ENCODE measurements around the gene SLCO2A1. TPM values are rescaled to one million over a fixed set of nuclear protein-coding genes. Genes with fewer than 3 reads are reported as not detected.

SLCO2A1 gene
- total RNA-seq: 234 TPM
- long read RNA-seq, full-length matches to known transcripts: 115 of 411 reads
- long read RNA-seq, partial matches to known transcripts: 178 of 411 reads
- long read RNA-seq, other reads (novel, unspliced or antisense): 118 of 411 reads

DNA sequence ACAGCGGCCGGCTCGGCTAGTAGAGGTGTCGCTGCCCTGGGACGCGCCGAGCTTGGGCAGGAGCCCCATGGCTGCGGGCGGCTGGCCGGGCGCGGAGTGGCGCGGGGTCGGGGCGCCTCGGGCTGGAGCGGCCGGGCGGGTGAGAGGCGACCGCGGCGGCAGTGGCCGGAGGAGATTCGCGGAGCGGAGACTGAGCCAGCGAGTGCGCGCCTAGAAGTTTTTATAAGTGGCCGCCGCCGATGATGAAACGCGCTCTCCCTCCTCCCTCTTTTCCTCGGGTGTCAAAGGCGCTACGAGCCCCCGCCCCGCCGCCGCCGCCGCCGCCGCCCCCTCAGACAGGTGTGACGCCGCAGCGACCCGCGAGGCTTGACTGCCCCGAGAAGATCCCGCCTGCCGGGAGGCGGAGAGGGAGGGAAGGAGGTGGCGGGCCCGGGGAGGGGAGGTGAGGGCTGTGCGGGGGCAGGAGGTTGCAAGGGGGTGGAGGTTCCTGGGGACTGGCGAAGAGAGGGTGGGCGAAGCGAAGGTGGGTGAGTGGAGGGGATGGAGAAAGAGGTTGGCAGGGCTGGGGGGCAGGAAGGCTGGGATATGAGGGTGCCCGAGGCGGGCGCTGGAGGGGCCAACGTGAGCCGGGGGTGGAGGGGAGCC lies at the start of gene SLCO2A1:
Gene SLCO2A1 (minus strand): TSS at position 192 of the 645 bp plus-strand sequence. CDS start 123 bp downstream, at position 69.
- no peaks in the 10 kb centered on the region for H3K36me3 ChIP-seq
- peaks cover 8% of the 10 kb centered on the region for H3K27me3 ChIP-seq
- intact Hi-C loops (cut with DNase I): no loop called here
- TF ChIP-seq, protein P1, sequence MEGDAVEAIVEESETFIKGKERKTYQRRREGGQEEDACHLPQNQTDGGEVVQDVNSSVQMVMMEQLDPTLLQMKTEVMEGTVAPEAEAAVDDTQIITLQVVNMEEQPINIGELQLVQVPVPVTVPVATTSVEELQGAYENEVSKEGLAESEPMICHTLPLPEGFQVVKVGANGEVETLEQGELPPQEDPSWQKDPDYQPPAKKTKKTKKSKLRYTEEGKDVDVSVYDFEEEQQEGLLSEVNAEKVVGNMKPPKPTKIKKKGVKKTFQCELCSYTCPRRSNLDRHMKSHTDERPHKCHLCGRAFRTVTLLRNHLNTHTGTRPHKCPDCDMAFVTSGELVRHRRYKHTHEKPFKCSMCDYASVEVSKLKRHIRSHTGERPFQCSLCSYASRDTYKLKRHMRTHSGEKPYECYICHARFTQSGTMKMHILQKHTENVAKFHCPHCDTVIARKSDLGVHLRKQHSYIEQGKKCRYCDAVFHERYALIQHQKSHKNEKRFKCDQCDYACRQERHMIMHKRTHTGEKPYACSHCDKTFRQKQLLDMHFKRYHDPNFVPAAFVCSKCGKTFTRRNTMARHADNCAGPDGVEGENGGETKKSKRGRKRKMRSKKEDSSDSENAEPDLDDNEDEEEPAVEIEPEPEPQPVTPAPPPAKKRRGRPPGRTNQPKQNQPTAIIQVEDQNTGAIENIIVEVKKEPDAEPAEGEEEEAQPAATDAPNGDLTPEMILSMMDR (IDR thresholded peaks at IDR 0.05): no peak
- H3K9me3 ChIP-seq: no peaks in the 10 kb centered on the region
- H3K27ac ChIP-seq: peak within 1 kb of the TSS; percentile 74
- peak; percentile 76 for DNase-seq
- H3K4me1 ChIP-seq: peaks cover 4% of the 10 kb centered on the region
- ATAC-seq: peak; percentile 74
- peak within 1 kb of the TSS; percentile 52 for H3K4me3 ChIP-seq

DNA sequence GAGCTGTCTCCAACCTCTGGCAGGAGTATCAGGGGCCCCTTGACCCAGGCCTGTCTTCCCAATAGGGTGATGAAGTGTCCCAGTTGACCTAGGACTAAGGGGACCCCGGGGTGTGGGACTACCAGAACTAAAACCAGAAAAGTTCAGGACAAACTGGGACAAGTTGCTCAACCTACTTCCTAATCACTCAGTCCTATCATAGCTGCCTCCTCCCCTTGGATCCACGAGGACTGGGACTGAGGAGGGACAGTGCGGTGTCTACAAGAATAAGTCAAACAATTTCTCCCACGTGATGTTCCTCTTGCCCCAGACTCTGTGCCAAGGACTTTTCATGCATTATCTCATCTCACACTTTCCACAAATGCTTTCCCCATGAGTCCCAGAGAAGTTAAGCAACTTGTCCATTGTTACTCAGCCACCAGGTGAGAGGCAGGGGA lies 49.4 kb upstream of the SLCO2A1 start:
- no peak for ATAC-seq
- Histone ChIP-seq H3K9me3 (no peaks in the 10 kb centered on the region), H3K27me3 (no peaks in the 10 kb centered on the region), H3K36me3 (no peaks in the 10 kb centered on the region), H3K4me1 (no peaks in the 10 kb centered on the region), H3K27ac (no peak overlapping the region), H3K4me3 (no peak overlapping the region)
- TF ChIP-seq, protein P1 (IDR thresholded peaks at IDR 0.05): no peak
- intact Hi-C loops (cut with DNase I): no loop called here
- no peak for DNase-seq

DNA sequence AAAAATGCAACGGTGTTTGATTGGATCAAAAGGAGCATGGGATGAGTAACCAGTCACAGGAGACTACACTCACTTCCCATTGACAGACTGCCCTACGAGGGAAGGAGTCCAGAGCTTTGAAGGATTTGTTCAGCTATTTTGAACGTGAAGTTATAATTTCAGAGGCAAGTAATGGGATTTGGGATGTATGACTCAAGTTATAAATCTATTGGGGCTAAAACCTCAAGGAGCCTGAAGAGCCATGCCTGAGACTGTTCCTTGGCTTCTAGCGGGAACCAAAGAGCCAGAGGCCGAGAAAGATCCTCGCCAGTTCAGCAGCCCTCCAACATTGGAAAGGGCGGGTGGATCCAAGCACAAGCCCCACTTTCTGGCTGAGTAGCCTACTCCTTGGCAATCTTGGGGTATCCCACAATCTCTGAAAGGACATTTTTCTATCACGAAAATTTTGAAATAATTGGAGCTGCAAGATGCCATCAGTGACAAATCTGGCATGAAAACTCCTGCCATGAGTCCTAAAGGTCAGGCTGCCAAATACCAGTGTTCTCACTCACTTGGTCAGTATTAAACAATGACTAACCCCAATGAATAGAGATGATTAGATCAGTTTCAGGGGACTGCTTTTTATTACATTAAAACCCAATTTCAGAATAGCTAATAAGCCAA lies 48.6 kb upstream of the SLCO2A1 start:
- Histone ChIP-seq H3K36me3 (no peaks in the 10 kb centered on the region), H3K4me3 (no peak overlapping the region), H3K27ac (no peak overlapping the region), H3K9me3 (no peaks in the 10 kb centered on the region), H3K27me3 (no peaks in the 10 kb centered on the region), H3K4me1 (no peaks in the 10 kb centered on the region)
- ATAC-seq (no peak), DNase-seq (no peak)
- intact Hi-C loops (cut with DNase I): no loop called here
- TF ChIP-seq, protein P1 (IDR thresholded peaks at IDR 0.05): no peak

DNA sequence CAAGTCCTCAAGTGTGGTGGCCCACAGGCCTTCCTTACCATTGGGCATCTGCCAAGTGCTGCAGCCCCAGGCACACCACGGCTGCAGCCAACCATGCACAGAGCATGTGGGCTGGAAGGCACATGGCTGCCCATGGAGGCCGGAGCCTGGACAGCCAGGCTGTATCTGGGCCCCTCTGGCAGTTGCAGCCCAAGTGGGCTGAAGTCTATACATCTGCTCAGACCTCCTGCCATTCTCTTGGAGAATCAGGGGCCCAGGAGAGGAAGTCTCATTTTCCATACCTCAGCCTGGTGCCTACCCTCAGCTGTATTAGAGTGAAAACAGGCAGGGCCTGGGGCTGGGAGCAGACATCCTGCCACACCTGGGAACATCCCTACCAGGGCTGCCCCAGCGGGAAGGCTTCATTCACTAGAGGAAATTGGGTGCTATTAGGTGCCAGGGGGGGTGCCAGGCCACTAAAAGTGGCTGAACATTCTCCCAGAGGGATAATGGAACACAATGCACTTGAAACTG lies 48.0 kb upstream of the SLCO2A1 start:
- ATAC-seq: no peak
- Histone ChIP-seq H3K27me3 (no peaks in the 10 kb centered on the region), H3K36me3 (no peaks in the 10 kb centered on the region), H3K4me3 (no peak overlapping the region), H3K4me1 (no peaks in the 10 kb centered on the region), H3K9me3 (no peaks in the 10 kb centered on the region), H3K27ac (no peak overlapping the region)
- intact Hi-C loops (cut with DNase I): no loop called here
- no peak for DNase-seq
- TF ChIP-seq, protein P1 (IDR thresholded peaks at IDR 0.05): no peak

DNA sequence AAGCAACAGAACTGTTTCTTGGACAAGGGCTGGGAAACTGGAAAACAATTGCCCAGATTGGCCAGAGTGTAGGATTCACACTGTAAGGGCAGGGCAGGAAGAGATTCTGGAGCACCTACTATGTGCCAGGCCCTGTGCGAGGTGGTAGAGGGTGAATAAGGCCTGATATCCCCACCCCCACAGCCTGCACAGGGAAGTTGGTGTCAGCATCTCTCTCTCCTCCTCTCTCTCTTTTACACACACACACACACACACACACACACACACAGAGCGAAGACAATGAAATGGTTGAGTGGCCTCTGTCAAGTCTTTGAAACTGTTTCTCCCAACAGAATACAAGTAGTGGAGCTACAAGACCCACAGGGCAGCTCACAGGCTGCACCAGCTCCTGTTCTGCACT lies 47.1 kb upstream of the SLCO2A1 start:
- TF ChIP-seq, protein P1 (IDR thresholded peaks at IDR 0.05): no peak
- H3K9me3 ChIP-seq: no peaks in the 10 kb centered on the region
- no peak overlapping the region for H3K27ac ChIP-seq
- no peaks in the 10 kb centered on the region for H3K27me3 ChIP-seq
- no peak overlapping the region for H3K4me3 ChIP-seq
- intact Hi-C loops (cut with DNase I): no loop called here
- H3K36me3 ChIP-seq: no peaks in the 10 kb centered on the region
- no peak for DNase-seq
- no peak for ATAC-seq
- no peaks in the 10 kb centered on the region for H3K4me1 ChIP-seq

Data from upper lobe of right lung (tissue), 1 donor.